ENCODE measurements around the gene KRT81. TPM values are rescaled to one million over a fixed set of nuclear protein-coding genes. Genes with fewer than 3 reads are reported as not detected.
"Not testable (repeated sequence)": the region's sequence is repeated elsewhere in the genome, so short reads cannot be mapped to it uniquely, and the experiment has no call there.

The KRT81 gene
- total RNA-seq, 5 donors from 2014 or later (not counting 1 experiment from before 2014, with no cell fraction given), result 0.30 to 1.0 (median 0.76) TPM; not detected in 2

GRCh38 chr12:52257922-52258321 is 33.4 kb downstream of the KRT81 start:
- peaks cover 12 to 58% of the 10 kb centered on the region in 2 experiments for H3K27me3 ChIP-seq (replicated peaks in 1 of 2; ENCODE audit: control insufficient read depth in 2 of 2, extremely low read depth in 1 of 2, insufficient read depth in 2 of 2, low read length in 1 of 2)
- H3K4me1 ChIP-seq (ENCODE audit: control insufficient read depth in 1 of 2, extremely low read depth in 1 of 2, insufficient read depth in 2 of 2, low read length in 2 of 2); ATAC-seq (replicated peaks in 1 of 4); H3K27ac ChIP-seq (ENCODE audit: low read length); POLR2A ChIA-PET; H3K4me3 Mint-ChIP-seq; H3K27ac Mint-ChIP-seq; H3K4me3 ChIP-seq (ENCODE audit: control insufficient read depth in 1 of 2, extremely low read depth in 1 of 2, low read length in 1 of 2); CTCF ChIA-PET; DNase-seq; H3K36me3 ChIP-seq (ENCODE audit: control insufficient read depth in 2 of 2, extremely low read depth in 1 of 2, insufficient read depth in 1 of 2, low read length in 1 of 2); H3K9me3 Mint-ChIP-seq; H3K36me3 Mint-ChIP-seq; H3K9me3 ChIP-seq: not testable (repeated sequence)
- H3K4me1 Mint-ChIP-seq, result peaks cover 7 to 11% (median 11%) of the 10 kb centered on the region in 3 donors
- H3K27me3 Mint-ChIP-seq, result peaks cover 48 to 62% of the 10 kb centered on the region in 2 donors
- whole genome bisulfite sequencing (ENCODE audit: insufficient coverage), result 65% methylated on average over 9 of the region's 13 CpGs

DNA sequence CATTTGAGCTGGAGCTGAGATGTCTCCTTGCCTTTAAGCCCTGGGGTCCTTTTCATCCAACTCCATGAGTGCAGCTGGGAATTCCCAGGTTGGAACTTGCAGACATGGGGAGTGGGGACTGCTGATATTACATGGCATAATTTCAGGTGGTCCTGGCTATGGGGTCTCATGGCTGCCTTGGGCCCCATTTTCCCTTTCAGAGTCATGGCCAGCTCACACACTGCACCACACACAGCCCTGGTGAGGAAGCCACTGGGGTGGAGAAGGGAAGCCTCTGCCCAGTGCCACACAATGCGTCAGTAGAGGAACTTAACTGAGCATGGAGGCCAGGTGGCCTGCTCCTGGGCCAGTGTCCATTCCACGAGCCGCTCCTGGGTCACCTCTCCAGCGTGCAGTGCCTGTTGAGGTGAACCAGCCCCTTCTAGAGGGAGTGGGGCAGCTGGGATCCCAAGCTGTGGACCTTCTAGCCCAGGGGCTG is 34.2 kb downstream of the KRT81 start:
- no peak for DNase-seq
- Histone ChIP-seq H3K9me3 (no peaks in the 10 kb centered on the region), H3K27me3 (replicated peaks in 1 of 2; ENCODE audit: control insufficient read depth in 2 of 2, extremely low read depth in 1 of 2, insufficient read depth in 2 of 2, low read length in 1 of 2) (peaks cover 12 to 54% of the 10 kb centered on the region in 2 experiments), H3K36me3 (ENCODE audit: control insufficient read depth in 2 of 2, extremely low read depth in 1 of 2, insufficient read depth in 1 of 2, low read length in 1 of 2) (no peaks in the 10 kb centered on the region), H3K27ac (ENCODE audit: low read length) (no peak overlapping the region), H3K4me3 (ENCODE audit: control insufficient read depth in 1 of 2, extremely low read depth in 1 of 2, low read length in 1 of 2) (no peak overlapping the region), H3K4me1 (ENCODE audit: control insufficient read depth in 1 of 2, extremely low read depth in 1 of 2, insufficient read depth in 2 of 2, low read length in 2 of 2) (peaks cover 0 to 4% of the 10 kb centered on the region in 2 experiments)
- Mint-ChIP-seq H3K4me1 (peaks cover 7 to 15% (median 11%) of the 10 kb centered on the region in 3 donors), H3K27me3 (peaks cover 48 to 62% of the 10 kb centered on the region in 2 donors), H3K36me3 (no peaks in the 10 kb centered on the region), H3K27ac (no peak overlapping the region), H3K9me3 (no peaks in the 10 kb centered on the region), H3K4me3 (no peak overlapping the region)
- CTCF ChIA-PET, result no interaction called here
- 97% methylated on average over 4 of the region's 4 CpGs for WGBS (ENCODE audit: insufficient coverage)
- ATAC-seq (replicated peaks in 1 of 4), result no peak
- POLR2A ChIA-PET, result no interaction called here

DNA sequence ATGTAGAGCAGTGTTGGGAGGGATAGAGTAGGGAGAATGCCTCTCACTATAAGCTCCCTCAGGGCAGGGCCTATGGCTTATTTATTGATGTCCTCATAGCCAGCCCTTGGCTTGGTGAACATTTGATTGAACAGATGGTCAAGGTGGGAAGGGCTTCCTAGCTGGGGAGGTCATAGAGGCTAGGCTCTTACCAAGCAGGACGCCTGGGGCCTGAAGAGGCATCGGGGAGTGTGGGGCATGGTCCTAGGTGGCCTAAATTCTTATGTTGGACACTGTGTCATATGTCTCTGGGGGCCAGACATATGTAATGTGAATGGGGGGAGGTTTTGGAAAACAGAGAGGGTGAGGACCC is 34.8 kb downstream of the KRT81 start:
- H3K4me3 Mint-ChIP-seq, result no peak overlapping the region
- H3K27me3 ChIP-seq (replicated peaks in 1 of 2; ENCODE audit: control insufficient read depth in 2 of 2, extremely low read depth in 1 of 2, insufficient read depth in 2 of 2, low read length in 1 of 2), result peaks cover 11 to 52% of the 10 kb centered on the region in 2 experiments
- no peak overlapping the region for H3K27ac Mint-ChIP-seq
- 60% methylated on average over 2 of the region's 2 CpGs for WGBS (ENCODE audit: insufficient coverage)
- H3K36me3 Mint-ChIP-seq, result no peaks in the 10 kb centered on the region
- no peak for ATAC-seq (replicated peaks in 1 of 4)
- CTCF ChIA-PET, result no interaction called here
- H3K9me3 Mint-ChIP-seq, result no peaks in the 10 kb centered on the region
- H3K36me3 ChIP-seq (ENCODE audit: control insufficient read depth in 2 of 2, extremely low read depth in 1 of 2, insufficient read depth in 1 of 2, low read length in 1 of 2), result no peaks in the 10 kb centered on the region
- H3K27ac ChIP-seq (ENCODE audit: low read length), result no peak overlapping the region
- POLR2A ChIA-PET, result no interaction called here
- peaks cover 0 to 9% of the 10 kb centered on the region in 2 experiments for H3K4me1 ChIP-seq (ENCODE audit: control insufficient read depth in 1 of 2, extremely low read depth in 1 of 2, insufficient read depth in 2 of 2, low read length in 2 of 2)
- no peak overlapping the region for H3K4me3 ChIP-seq (ENCODE audit: control insufficient read depth in 1 of 2, extremely low read depth in 1 of 2, low read length in 1 of 2)
- H3K4me1 Mint-ChIP-seq, result peaks cover 10 to 21% (median 17%) of the 10 kb centered on the region in 3 donors
- H3K27me3 Mint-ChIP-seq, result peaks cover 45 to 58% of the 10 kb centered on the region in 2 donors
- no peak for DNase-seq
- H3K9me3 ChIP-seq, result no peaks in the 10 kb centered on the region

DNA sequence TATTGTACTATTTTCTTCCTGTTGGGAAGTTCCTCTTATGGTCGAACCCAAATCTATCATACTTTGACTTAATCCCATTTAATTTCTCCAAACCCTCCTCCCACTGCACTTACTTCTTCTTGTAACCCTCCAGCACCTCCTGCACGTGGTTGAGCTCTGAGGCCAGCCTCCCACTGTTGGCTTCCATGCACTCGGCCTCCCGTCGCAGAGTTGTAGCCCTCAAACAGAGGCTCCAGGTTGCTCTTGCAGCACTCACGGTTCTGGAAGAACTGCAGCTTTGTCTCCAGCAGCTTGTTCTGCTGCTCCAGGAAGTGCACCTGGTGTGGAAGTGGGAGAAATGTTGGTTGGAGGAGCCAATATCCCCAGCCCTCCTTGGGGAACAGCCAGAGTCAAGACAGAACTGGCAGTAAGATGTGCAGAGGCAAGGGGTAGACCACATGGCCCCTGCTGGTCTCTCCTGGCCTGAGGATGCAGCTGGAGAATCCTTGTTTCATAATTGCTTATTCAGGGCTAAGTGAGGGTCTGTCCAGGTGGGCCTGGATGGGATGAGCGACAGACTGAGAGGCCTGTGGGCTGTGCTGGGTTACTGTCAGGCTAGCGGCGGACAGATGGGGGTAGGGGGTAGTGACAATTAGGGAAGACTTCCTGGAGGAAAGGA is 35.3 kb downstream of the KRT81 start:
- Histone ChIP-seq H3K4me1 (ENCODE audit: control insufficient read depth in 1 of 2, extremely low read depth in 1 of 2, insufficient read depth in 2 of 2, low read length in 2 of 2) (peaks cover 0 to 10% of the 10 kb centered on the region in 2 experiments), H3K4me3 (ENCODE audit: control insufficient read depth in 1 of 2, extremely low read depth in 1 of 2, low read length in 1 of 2) (no peak overlapping the region), H3K36me3 (ENCODE audit: control insufficient read depth in 2 of 2, extremely low read depth in 1 of 2, insufficient read depth in 1 of 2, low read length in 1 of 2) (no peaks in the 10 kb centered on the region), H3K9me3 (no peaks in the 10 kb centered on the region), H3K27ac (ENCODE audit: low read length) (no peak overlapping the region), H3K27me3 (replicated peaks in 1 of 2; ENCODE audit: control insufficient read depth in 2 of 2, extremely low read depth in 1 of 2, insufficient read depth in 2 of 2, low read length in 1 of 2) (peaks cover 8 to 49% of the 10 kb centered on the region in 2 experiments)
- H3K27ac Mint-ChIP-seq, result no peak overlapping the region
- no peaks in the 10 kb centered on the region for H3K36me3 Mint-ChIP-seq
- POLR2A ChIA-PET, result no interaction called here
- ATAC-seq (replicated peaks in 1 of 4) (no peak), DNase-seq (no peak)
- peaks cover 40 to 54% of the 10 kb centered on the region in 2 donors for H3K27me3 Mint-ChIP-seq
- H3K4me1 Mint-ChIP-seq, result peaks cover 14 to 26% (median 22%) of the 10 kb centered on the region in 3 donors
- WGBS (ENCODE audit: insufficient coverage), result 84% methylated on average over 8 of the region's 9 CpGs
- no peaks in the 10 kb centered on the region for H3K9me3 Mint-ChIP-seq
- H3K4me3 Mint-ChIP-seq, result no peak overlapping the region
- CTCF ChIA-PET, result no interaction called here

GRCh38 chr12:52254965-52255751 is 36.2 kb downstream of the KRT81 start:
- H3K9me3 ChIP-seq, result no peaks in the 10 kb centered on the region
- peaks cover 0 to 10% of the 10 kb centered on the region in 2 experiments for H3K4me1 ChIP-seq (ENCODE audit: control insufficient read depth in 1 of 2, extremely low read depth in 1 of 2, insufficient read depth in 2 of 2, low read length in 2 of 2)
- no peaks in the 10 kb centered on the region for H3K36me3 Mint-ChIP-seq
- H3K27me3 Mint-ChIP-seq, result peaks cover 33 to 49% of the 10 kb centered on the region in 2 donors
- H3K4me1 Mint-ChIP-seq, result peaks cover 10 to 24% (median 18%) of the 10 kb centered on the region in 3 donors
- WGBS (ENCODE audit: insufficient coverage), result 88% methylated on average over 3 of the region's 7 CpGs
- POLR2A ChIA-PET, result no interaction called here
- H3K4me3 ChIP-seq (ENCODE audit: control insufficient read depth in 1 of 2, extremely low read depth in 1 of 2, low read length in 1 of 2), result no peak overlapping the region
- CTCF ChIA-PET, result no interaction called here
- H3K9me3 Mint-ChIP-seq, result no peaks in the 10 kb centered on the region
- H3K27me3 ChIP-seq (replicated peaks in 1 of 2; ENCODE audit: control insufficient read depth in 2 of 2, extremely low read depth in 1 of 2, insufficient read depth in 2 of 2, low read length in 1 of 2), result peaks cover 8 to 51% of the 10 kb centered on the region in 2 experiments
- DNase-seq (no peak), ATAC-seq (replicated peaks in 1 of 4) (no peak)
- no peaks in the 10 kb centered on the region for H3K36me3 ChIP-seq (ENCODE audit: control insufficient read depth in 2 of 2, extremely low read depth in 1 of 2, insufficient read depth in 1 of 2, low read length in 1 of 2)
- H3K27ac ChIP-seq (ENCODE audit: low read length), result no peak overlapping the region
- no peak overlapping the region for H3K27ac Mint-ChIP-seq
- H3K4me3 Mint-ChIP-seq, result no peak overlapping the region

DNA sequence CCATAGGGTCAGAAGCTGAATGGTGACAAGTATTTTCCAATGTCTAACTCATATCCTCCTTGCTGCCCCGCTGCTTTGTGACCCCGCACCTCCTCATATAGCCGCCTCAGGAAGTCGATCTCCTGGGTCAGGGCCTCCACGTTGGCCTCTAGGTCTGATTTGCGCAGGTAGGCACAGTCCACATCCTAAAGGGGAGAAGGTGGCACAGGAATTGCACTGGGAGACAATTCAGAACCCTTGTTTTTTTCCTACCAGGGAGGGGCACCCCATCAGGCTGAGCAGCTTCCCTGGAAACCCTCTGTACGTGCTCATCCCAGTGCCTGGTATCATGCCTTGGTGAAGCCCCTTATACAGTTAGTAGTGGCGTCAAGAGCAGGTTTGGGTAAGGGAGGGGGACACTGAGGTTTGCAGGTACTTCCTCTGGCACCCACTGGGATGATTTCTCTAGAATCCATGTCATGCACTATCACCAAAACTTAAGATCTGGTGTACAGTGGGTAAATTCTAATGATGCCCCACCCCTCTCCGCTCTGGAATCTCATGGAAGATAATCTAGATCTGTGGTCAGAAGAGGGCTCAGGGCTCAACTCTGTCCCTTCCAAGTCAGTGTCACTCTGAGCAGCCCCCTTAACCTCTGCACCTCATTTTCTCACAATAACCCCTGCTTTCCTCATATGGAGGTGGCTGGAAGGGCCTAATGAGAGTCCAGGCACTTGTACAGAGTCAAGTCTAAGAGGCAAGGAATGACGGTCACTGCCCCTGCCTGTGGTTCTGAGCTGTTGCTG is 37.0 kb downstream of the KRT81 start:
- no peak for DNase-seq
- Histone ChIP-seq H3K27me3 (replicated peaks in 1 of 2; ENCODE audit: control insufficient read depth in 2 of 2, extremely low read depth in 1 of 2, insufficient read depth in 2 of 2, low read length in 1 of 2) (peaks cover 11 to 53% of the 10 kb centered on the region in 2 experiments), H3K27ac (ENCODE audit: low read length) (no peak overlapping the region), H3K36me3 (ENCODE audit: control insufficient read depth in 2 of 2, extremely low read depth in 1 of 2, insufficient read depth in 1 of 2, low read length in 1 of 2) (no peaks in the 10 kb centered on the region), H3K9me3 (no peaks in the 10 kb centered on the region), H3K4me1 (ENCODE audit: control insufficient read depth in 1 of 2, extremely low read depth in 1 of 2, insufficient read depth in 2 of 2, low read length in 2 of 2) (peaks cover 0 to 10% of the 10 kb centered on the region in 2 experiments), H3K4me3 (ENCODE audit: control insufficient read depth in 1 of 2, extremely low read depth in 1 of 2, low read length in 1 of 2) (no peak overlapping the region)
- no peaks in the 10 kb centered on the region for H3K9me3 Mint-ChIP-seq
- H3K4me1 Mint-ChIP-seq, result peaks cover 13 to 27% (median 19%) of the 10 kb centered on the region in 3 donors
- no peaks in the 10 kb centered on the region for H3K36me3 Mint-ChIP-seq
- peaks cover 36 to 50% of the 10 kb centered on the region in 2 donors for H3K27me3 Mint-ChIP-seq
- no peak overlapping the region for H3K27ac Mint-ChIP-seq
- ChIA-PET CTCF (no interaction called here), POLR2A (no interaction called here)
- no peak for ATAC-seq (replicated peaks in 1 of 4)
- H3K4me3 Mint-ChIP-seq, result no peak overlapping the region
- 76% methylated on average over 7 of the region's 10 CpGs for WGBS (ENCODE audit: insufficient coverage)
